Mammary epithelial cell (primary cell): ENCODE measurements around the gene TMEM121.

ENCODE experiments used
- EZH2 ChIP-seq: IDR thresholded peaks from 2 replicates; pipeline ENCODE4 v1.6.1; 2012; ENCODE audit warnings: low read length, inconsistent platforms, borderline replicate concordance
- TF ChIP-seq, protein P1 (sequence below), 2 donors: IDR thresholded peaks in 1 of 2; conservative IDR thresholded peaks in 1 of 2; 2 replicates each; pipeline ENCODE4 v1.5.1; 2011 to 2012; ENCODE audit warnings: inconsistent platforms in 2 of 2, low read length in 2 of 2, mild to moderate bottlenecking in 2 of 2, control low read depth in 1 of 2, low read depth in 1 of 2; ENCODE audit not compliant: insufficient read depth in 1 of 2; ENCODE audit errors: extremely low read depth in 1 of 2

DNA sequence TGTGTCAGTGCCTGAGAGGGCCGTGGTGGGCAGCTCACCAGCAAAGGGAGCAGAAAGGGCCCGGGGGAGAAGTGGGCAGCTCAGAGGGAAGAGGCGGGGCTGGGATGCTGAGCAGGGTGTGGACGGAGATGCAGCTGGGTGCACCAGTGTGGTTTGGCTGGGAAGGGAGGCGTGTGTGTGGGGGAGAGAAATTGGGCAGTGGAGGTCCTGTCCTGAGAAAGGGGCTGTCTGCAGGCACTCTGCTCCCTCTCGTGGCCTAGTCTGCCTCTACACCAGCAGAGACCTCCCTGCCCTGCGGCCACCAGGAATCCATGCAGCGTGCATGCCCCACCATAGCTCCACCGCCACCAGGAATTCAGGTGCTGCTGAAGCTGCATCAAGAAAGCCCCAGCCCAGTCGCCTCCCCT, 6.4 kb downstream of the TMEM121 start:
- TF ChIP-seq, protein P1, sequence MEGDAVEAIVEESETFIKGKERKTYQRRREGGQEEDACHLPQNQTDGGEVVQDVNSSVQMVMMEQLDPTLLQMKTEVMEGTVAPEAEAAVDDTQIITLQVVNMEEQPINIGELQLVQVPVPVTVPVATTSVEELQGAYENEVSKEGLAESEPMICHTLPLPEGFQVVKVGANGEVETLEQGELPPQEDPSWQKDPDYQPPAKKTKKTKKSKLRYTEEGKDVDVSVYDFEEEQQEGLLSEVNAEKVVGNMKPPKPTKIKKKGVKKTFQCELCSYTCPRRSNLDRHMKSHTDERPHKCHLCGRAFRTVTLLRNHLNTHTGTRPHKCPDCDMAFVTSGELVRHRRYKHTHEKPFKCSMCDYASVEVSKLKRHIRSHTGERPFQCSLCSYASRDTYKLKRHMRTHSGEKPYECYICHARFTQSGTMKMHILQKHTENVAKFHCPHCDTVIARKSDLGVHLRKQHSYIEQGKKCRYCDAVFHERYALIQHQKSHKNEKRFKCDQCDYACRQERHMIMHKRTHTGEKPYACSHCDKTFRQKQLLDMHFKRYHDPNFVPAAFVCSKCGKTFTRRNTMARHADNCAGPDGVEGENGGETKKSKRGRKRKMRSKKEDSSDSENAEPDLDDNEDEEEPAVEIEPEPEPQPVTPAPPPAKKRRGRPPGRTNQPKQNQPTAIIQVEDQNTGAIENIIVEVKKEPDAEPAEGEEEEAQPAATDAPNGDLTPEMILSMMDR (conservative IDR thresholded peaks at IDR 0.05 in 1 of 2, IDR thresholded peaks at IDR 0.05 in 1 of 2; ENCODE audit: extremely low read depth in 1 of 2, insufficient read depth in 1 of 2, low read depth in 1 of 2, low read length in 2 of 2) = peak; percentile 10 to 12
- no peak for TF ChIP-seq EZH2
